ENCODE results near the gene PLXNB3.

PLXNB3 gene

DNA sequence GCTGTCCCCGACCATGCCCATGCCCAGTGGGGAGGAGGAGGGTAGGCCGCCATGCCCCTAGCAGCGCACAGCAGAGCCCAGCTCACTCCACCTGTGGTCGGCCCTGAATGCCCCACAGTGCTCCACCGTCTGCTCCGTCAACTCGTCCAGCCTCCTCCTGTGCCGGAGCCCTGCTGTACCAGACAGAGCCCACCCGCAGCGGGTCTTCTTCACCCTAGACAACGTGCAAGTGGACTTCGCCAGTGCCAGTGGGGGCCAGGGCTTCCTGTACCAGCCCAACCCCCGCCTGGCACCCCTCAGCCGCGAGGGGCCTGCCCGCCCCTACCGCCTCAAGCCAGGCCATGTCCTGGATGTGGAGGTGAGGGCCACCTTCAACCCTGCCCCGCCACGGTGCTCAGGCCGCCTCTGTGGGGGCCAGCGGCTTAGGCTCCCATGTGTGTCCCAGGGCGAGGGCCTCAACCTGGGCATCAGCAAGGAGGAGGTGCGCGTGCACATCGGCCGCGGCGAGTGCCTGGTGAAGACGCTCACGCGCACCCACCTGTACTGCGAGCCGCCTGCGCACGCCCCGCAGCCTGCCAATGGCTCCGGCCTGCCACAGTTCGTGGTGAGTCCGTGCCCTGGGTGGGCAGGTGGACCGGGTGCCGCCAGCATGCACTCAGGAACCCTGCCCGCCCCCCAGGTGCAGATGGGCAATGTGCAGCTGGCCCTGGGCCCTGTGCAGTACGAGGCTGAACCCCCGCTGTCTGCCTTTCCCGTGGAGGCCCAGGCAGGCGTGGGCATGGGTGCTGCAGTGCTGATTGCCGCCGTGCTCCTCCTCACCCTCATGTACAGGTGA is 9.9 kb downstream of the PLXNB3 start:
- no peak for DNase-seq (ENCODE audit: low spot score)

DNA sequence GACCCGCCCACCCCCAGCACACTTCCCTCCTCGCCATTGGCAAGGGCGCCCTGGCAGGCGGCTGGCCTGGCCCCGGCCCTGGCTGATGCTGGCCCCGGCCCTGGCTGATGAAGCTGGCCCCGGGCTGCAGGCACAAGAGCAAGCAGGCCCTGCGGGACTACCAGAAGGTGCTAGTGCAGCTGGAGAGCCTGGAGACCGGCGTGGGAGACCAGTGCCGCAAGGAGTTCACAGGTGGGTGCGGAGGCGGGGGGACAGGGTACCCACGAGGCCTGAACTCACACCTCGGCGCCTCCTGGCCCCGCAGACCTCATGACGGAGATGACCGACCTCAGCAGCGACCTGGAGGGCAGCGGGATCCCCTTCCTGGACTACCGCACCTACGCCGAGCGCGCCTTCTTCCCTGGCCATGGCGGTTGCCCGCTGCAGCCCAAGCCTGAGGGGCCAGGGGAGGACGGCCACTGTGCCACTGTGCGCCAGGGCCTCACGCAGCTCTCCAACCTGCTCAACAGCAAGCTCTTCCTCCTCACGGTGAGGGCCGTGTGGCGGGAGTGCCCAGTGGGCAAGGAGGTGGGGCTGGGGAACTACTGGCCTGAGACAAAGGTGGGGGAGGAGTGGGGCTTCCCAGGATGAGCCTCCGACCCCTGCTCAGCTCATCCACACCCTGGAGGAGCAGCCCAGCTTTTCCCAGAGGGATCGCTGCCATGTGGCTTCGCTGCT is 10.7 kb downstream of the PLXNB3 start:
- DNase-seq (ENCODE audit: low spot score) = no peak

DNA sequence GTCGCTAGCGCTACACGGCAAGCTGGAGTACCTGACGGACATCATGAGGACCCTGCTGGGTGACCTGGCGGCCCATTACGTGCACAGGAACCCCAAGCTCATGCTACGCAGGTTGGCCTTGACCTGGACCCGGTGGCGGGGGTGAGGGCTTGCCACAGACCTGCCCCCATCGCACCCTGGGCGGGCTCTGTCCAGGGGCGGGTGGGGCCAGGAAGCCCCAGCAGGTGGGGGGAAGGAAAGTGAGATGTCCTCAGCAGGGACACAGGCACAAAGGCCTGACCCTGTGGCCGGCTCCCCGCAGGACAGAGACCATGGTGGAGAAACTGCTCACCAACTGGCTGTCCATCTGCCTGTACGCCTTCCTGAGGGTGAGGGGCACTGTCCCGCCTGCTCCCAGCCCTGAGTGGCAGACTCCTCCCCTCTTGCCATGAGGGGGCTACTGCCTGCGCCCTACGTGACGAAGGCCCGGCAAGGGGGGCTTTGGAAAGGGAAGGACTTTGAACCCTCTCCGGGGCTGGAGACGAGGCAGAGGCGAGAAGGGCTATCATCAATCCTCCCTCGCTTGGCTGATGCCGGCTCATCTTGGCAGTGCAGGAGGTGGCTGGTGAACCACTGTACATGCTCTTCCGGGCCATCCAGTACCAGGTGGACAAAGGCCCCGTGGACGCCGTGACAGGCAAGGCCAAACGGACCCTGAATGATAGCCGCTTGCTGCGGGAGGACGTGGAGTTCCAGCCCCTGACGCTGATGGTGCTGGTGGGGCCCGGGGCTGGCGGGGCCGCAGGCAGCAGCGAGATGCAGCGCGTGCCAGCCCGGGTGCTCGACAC is 11.5 kb downstream of the PLXNB3 start:
- DNase-seq (ENCODE audit: low spot score) = no peak

DNA sequence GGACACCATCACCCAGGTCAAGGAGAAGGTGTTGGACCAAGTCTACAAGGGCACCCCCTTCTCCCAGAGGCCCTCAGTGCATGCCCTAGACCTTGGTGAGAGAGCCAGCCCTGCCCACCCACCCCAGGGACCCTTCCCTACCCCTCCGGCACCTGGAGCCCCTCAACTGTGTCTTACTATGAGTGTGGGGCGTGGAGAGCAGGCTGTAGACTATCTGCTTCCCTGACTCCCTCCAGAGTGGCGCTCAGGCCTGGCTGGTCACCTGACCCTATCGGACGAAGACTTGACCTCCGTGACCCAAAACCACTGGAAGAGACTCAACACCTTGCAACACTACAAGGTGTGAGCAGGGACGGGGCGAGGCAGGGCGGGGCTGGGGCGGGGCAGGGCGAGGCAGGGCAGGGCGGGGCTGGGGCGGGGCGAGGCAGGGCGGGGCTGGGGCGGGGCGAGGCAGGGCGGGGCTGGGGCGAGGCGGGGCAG is 12.1 kb downstream of the PLXNB3 start:
- no peak for DNase-seq (ENCODE audit: low spot score)

DNA sequence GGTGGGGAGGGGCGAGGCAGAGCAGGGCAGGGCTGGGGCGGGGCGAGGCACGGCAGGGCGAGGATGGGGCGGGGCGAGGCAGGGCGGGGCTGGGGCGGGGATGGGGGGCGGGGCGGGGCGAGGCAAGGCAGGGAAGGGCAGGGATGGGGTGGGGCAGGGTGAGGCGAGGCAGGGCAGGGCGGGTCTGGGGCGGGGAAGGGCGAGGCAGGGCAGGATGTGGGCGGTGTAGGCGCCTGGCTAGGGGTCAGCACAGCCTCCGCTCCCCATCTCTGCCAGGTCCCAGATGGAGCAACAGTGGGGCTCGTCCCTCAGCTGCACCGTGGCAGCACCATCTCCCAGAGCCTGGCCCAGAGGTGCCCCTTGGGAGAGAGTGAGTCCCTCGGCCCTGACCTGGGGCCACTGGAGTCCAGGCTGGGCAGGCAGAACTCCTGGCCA is 12.6 kb downstream of the PLXNB3 start:
- no peak for DNase-seq (ENCODE audit: low spot score)

DNA sequence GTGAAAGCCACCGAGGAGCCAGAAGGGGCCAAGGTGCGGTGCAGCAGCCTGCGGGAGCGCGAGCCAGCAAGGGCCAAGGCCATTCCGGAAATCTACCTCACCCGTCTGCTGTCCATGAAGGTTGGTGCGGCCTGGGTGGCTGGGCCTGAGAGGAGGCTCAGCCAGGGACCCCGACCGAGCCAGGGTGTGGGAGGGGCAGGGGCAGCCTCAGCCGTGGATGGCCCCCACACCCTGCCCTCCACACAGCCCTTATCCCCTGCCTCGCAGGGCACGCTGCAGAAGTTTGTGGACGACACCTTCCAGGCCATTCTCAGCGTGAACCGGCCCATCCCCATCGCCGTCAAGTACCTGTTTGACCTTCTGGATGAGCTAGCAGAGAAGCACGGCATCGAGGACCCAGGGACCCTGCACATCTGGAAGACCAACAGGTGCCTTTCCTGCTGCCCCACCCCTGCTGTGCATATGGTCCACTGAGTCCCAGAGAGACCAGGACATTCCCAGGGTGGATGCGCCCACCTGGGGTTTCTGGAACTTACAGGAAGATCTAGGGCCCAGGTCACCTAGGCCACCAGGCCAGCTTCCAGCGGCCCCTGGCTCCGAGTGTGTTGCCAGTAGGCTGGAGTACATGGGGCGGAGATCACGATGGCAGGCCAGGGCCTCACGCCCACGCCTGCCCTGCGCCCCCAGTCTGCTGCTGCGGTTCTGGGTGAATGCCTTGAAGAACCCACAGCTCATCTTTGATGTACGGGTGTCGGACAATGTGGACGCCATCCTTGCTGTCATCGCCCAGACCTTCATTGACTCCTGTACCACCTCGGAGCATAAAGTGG is 13.4 kb downstream of the PLXNB3 start:
- no peak for DNase-seq (ENCODE audit: low spot score)

DNA sequence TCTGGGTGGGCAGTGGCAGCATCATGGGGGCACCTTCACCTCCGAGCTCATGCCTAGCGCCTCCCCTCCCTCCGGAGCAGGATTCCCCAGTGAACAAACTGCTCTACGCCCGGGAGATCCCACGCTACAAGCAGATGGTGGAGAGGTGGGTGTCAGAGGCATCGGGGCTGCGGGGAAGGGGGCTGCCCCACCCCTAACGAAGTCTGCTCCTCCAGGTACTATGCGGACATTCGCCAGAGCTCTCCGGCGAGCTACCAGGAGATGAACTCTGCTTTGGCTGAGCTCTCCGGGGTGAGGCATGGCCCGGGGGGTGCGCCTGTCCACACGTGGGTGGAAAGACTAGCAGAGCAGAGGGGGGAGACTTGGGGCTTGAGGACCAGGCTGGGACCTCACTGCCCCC is 14.1 kb downstream of the PLXNB3 start:
- DNase-seq (ENCODE audit: low spot score) = no peak

DNA sequence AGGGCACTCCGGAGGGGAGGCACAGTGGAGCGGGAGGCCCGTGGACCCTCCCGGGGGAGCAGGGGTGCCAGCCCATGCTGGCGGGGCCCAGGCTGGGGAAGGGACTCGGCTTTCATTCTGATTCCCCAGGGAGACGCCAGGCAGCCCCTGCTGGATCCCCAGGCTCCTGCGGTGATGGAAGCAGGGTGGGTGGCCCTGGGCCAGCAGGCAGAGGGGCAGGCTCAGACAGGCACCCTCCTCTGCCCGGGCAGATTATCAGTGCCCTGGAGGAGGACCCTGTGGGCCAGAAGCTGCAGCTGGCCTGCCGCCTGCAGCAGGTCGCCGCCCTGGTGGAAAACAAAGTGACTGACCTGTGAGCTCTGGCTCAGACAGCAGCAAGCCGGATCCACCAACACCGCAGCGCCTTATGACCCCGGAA is 14.6 kb downstream of the PLXNB3 start:
- no peak for DNase-seq (ENCODE audit: low spot score)

DNA sequence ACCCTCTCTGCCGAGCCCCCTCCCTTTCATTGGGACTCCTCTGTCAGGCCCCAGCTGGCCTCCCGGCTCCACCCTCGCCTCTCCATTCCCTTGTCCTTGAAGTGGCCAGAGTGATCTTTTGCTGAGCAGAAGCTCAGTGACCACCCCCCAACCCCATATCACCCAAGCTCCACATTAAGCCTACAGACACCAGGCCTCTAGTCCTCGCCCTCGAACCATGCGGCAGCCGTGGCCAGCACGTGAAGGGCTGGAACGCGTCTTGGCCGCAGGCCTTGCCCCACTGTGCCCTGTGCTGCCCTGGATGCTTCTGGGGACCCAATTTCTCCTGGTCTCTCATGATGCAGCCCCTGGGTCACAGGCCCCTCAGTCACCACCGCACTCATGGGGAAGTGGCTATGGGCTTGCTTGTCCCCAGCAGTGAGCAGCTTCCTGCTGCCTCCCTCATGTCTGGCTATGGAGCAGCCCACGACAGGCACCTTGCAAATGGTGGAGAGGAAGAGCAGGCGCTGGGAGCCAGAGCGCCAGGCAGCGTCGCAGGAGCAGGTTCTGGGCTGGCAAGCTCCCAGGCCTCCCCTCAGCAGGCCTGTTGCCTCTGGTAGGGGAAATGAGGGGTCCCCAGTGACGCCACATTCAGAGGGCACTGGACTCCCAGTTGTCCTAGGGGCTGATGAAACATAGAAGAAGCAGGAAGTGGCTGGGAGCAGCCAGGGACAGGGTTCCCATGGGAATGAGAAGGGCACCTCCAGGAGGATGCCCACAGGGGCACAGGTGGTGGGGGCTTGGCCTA is 16.0 kb downstream of the PLXNB3 start:
- DNase-seq (ENCODE audit: low spot score) = no peak

DNA sequence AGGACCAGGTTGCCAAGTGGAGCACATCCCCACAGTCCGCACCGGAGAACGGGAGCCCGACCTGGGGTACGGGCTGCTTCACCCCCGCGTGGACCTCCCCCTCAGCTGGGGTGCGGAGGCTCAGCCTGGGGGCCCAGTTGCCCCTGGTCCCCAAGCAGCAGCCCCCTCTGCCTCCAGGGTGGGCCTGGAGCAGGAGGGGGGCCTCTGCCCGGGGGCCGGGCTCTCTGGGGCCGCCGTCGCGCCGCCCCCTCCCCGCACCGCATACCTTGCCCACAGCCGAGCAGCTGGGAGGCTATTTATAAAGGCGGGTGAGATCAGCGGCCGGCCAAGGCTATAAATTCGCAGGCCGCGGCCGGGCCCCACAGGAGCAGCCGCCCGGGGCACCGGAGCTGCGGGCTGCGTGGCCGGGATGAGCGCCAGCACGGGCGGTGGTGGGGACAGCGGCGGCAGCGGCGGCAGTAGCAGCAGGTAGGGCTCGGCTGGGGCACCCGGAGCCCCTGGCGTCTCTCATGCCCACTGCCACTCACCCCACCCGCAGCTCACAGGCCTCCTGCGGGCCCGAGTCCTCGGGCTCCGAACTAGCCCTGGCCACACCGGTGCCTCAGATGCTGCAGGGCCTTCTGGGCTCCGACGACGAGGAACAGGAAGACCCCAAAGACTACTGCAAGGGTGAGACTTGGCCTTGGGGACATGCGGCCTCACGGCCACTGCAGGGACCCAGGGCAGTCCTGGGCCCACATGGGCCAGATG is 16.8 kb downstream of the PLXNB3 start, which contains the start of gene SRPK3:
SRPK3 (plus strand) TSS at position 364 of the 750 bp plus-strand sequence; CDS start at position 410, 46 bp downstream.
- DNase-seq (ENCODE audit: low spot score) = peak; percentile 43

DNA sequence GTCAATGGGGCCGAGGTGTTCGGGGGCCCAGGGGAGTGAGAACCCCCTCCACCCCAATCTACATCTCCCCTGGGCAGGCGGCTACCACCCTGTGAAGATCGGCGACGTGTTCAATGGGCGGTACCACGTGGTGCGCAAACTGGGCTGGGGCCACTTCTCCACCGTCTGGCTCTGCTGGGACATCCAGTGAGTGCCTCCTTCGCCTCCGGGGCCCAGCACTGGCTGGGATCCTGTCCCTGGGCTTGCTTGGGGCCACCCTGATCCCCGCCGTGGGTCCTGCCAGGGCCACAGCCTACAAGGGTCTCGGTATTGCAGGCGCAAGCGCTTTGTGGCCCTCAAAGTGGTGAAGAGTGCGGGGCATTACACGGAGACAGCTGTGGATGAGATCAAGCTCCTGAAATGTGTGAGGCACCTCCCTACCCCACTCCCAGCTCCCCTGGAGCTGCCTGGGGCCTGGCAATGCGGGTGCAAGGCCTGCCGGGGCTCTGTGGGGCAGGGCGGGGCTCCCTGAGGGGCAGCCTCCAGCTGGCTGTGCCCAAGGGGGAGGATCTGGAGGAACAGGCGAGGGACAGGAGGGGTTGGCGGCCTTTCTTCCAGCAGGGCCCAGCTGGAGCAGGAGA is 17.5 kb downstream of the PLXNB3 start:
- DNase-seq (ENCODE audit: low spot score) = peak; percentile 37

DNA sequence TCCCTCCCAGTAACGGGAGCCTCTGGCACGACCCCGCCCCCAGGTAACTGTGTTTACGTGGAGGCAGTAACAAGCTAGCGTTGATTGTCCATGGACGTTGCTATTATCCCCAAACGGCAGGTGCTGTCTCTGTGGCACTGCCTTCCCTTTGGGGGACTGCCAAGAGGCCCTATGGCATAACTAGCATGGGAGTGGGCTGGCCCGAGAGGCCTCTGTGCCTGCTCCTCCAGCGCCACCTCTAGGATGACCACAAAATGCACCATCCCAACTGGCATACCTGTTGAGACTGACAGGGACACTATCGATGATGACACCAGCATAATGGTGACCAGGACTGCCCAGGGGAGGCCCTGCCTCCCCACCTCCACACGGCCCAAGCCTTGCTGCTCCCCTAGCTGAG is 18.3 kb downstream of the PLXNB3 start:
- no peak for DNase-seq (ENCODE audit: low spot score)

DNA sequence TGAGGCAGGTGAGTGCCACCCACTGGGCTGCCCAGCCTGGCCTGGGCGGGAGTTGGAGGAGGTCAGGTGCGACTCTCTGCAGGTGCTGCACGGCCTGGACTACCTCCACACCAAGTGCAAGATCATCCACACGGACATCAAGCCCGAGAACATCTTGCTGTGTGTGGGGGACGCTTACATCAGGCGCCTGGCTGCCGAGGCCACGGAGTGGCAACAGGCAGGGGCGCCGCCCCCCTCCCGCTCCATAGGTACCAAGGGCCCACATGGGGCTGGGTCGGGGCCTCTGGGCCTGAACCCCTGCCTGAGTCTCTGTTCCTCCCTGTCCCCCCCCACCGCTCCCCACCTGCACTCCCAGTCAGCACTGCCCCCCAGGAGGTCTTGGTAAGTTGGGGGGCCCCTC is 18.8 kb downstream of the PLXNB3 start:
- DNase-seq (ENCODE audit: low spot score) = no peak

DNA sequence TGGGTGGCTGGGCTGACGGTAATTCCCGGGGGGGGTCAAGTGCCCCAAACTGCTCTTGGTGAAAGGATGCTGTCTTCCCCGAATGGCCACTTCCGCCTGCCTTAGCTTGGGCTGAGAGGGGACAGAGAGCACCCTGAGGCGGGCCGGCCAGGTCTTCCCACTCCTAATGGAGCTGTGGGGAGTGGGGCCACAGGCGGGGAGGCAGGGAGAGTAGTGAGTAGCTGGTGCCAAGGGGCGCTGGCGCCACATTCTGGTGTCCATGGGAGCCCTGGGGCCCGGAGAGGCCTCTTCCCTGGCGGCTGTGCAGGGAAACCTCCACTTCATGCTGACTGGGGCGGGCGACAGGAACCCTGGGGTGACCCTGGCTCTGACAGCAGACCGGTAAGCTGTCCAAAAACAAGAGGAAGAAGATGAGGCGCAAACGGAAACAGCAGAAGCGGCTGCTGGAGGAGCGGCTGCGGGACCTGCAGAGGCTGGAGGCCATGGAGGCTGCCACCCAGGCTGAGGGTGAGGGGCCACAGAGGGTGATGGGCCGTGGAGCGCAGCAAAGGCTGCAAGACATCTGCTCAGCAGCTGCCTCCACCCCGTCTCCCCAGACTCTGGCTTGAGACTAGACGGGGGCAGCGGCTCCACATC is 19.4 kb downstream of the PLXNB3 start:
- DNase-seq (ENCODE audit: low spot score) = no peak

DNA sequence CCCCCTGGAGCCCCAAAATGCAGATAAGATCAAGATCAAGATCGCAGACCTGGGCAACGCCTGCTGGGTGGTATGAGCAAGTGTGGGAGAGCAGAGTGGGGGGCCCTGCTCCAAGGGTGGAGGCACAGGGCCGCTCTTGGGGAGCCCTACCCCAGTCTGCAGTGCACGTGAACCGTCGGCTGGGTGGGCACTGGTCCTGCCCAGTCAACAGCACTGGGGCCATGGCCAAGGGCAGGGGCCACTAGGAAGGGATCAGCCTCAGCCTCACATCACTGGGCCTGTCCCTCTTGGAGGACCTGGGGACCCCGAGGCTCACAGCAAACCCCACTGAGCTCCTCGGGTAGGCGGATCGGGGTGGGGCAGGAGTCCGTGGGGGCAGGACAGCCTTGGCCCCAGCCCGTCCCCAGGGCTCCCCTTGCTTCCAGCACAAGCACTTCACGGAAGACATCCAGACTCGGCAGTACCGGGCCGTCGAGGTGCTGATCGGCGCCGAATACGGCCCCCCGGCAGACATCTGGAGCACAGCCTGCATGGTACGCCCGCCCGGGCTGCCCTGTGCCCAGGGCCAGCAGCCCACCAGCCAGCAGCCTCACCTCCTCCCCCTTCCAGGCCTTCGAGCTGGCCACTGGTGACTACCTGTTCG is 20.4 kb downstream of the PLXNB3 start:
- no peak for DNase-seq (ENCODE audit: low spot score)

DNA sequence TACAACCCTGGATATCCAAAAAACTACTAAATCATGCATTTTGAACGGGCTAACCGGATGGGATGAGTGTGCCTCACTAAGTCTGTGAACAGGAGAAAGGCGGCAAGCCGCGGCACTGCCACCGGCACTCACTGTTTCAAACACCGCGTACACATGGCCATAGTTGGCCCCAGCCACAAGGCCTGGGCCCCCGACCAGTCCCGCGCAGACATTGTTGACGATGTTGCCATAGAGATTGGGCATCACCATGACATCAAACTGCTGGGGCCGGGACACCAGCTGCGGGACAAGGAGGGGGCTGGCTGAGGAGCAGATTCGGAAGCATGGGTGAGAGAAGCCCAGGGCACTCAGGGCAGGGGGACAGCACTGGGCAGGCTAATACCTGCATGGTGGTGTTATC is 22.6 kb downstream of the PLXNB3 start:
- DNase-seq (ENCODE audit: low spot score) = no peak

DNA sequence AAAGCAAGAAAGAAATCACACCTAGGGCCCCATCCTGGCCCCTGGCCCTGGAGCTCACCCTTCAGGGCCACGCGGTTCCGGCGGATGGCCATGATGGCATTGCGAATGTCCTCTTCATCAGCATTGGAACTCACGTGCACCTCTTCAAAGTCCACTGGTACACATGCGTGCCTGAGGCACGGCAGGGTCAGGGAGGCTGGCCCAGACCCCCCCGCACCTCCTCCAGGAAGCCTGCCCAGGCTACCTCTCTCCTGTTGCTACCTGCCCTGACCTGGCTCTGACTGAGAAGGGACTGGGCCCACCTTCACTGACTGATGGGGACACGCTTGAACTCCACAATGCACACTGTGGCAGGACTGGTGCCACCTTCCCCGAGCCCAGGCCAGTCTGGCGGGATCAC is 25.6 kb downstream of the PLXNB3 start:
- DNase-seq (ENCODE audit: low spot score) = no peak

DNA sequence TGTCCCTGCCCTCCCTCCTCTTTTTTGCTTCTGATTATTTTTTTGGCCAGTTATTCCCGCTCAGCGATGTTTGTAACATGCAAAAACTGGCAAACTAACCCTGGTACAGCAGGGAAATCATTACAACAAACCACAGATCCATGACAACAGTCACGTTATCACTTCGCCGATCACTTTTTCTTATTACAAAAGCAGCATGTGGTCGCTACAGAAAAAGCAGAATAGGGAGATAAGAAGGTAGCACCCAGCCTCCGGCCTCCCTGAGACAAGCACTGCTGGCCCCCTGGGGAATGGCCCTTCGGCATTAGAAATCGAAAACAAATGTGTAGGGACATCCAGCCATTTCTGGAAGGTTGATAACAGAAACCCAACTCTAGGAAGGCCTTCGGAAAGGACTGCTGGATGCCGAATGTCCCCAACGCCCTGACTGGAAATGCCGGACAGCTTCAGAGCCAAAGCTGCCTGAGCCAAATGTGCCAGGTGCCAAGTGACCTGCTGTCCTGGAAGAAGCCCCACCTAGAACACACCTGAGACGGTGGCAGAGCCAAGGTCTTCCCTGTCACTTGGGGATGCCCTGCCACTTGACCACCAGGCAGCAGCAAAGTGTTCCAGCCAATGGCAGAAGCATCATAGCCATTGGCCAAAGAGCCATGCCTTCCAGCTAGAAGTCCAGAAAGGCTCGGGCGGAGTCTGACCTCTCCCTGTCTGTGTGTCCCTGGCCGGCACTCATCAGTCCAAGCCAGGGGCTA is 27.2 kb downstream of the PLXNB3 start:
- DNase-seq (ENCODE audit: low spot score) = no peak

Measured in AG08395 (cell line).